NCI-H2171 (cell line): ENCODE data around the gene PCDHA2.
"Not testable (repeated sequence)": the region's sequence is repeated elsewhere in the genome, so short reads cannot be mapped to it uniquely, and the experiment has no call there.

Experiments
- DNase-seq: peaks from one replicate; lab custom pipeline; 2025; lab: John Stamatoyannopoulos, UW

PCDHA2 gene

DNA sequence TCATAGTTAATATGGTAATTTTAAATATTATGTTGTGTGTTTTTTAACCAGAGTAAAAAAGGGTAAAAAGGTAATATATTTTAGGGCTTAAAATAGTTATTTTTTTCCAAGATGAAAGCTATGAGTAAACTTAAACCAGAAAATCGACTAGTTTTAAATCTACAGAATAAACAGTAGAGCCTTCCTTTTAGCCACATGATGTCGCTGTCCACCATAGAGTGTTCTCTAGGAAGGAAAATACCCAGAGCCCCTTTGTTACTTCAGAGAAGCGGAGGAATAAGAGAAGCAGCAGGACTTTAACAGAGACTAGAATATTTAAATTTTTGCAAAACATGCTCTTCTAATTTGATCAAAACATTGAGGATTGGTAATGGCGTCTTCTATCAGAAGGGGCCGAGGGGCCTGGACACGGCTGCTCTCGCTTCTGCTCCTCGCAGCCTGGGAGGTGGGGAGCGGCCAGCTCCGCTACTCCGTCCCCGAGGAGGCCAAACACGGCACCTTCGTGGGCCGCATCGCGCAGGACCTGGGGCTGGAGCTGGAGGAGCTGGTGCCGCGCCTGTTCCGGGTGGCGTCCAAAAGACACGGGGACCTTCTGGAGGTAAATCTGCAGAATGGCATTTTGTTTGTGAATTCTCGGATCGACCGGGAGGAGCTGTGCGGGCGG, at the start of gene PCDHA2:
Gene PCDHA2 (plus strand): TSS at position 258 of the 664 bp plus-strand sequence.
- no peak for DNase-seq

- DNase-seq, result no peak
Observed at GRCh38 chr5:140753561-140753960, 41.1 kb upstream of the PCDHA2 start.

DNA sequence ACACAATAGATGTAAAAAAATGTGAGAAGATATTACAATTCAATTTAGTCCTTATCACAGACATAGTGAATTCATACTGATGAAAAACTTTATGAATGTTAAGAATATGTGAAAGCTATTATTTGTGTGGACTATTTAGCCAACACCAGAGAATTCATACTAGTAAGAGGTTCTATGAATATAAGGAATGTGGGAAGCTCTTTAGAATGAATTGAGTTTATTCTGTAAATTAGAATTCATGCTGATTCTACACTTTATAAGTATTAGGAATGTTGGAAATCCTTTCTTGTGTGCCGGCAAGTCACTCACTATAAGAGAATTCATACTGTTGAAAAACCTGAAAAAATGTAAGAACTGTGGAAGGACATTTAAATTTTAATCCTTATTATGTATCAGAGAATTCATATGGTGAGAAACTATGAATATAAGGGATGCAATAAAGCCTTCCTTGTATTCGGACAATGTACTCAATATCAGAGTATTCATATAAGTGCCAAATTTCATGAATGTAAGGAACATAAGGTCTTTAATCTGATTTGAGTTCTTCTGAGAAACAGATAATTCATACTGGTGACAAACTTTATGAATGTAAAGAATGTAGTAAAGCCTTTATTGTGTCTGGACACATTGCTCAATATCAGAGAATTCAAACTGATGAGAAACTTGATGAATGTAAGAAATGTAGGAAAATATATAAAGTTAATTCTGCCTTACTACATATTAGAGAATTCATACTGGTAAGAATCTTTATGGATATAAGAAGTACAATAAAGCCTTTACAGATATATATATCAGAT, 30.3 kb upstream of the PCDHA2 start:
- DNase-seq, result no peak

DNA sequence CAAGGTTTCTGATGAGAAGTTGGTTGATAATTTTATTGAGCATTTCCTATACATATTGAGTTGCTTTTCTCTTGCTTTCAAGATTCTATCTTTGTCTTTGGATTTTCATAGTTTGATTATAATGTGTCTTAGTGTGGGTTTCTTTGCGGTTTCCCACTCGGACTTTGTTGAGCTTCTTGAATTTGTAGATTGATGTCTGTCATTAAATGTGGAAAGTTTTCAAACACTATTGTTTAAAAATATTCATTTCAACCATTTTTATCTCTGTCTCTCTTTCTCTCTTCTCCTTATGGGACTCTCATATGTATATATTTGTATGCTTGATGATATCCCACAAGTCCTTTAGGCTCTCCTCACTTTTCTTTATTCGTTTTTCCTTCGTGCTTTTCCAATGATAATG, 27.2 kb upstream of the PCDHA2 start:
- no peak for DNase-seq

- DNase-seq, result no peak
Observed at GRCh38 chr5:140780512-140780911, 14.1 kb upstream of the PCDHA2 start.

DNA sequence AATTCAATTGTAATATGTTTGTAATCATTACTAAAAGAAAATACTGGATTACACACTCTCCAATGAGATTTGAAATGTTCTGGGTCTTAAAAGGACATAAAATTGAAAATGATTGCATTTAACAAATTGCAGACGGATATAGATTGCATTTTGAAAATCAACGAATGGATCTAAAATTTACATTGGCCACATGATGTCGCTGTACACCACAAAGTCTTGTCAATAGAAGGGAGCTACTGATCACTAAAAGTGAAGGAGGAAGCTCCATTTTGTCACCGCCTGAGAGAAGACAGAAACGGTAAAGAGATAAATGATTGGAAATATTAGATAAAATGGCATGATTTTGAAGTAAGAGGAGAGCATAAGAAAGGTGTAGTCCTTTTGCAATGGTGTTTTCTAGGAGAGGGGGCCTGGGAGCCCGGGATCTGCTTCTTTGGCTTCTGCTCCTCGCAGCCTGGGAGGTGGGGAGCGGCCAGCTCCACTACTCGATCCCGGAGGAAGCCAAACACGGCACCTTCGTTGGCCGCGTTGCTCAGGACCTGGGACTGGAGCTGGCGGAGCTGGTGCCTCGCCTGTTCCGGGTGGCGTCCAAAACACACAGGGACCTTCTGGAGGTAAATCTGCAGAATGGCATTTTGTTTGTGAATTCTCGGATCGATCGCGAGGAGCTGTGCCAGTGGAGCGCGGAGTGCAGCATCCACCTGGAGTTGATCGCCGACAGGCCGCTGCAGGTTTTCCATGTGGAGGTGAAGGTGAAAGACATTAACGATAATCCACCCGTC, 8.6 kb upstream of the PCDHA2 start, which contains the start of gene PCDHA1:
Gene PCDHA1 (plus strand): TSS at position 236 of the 782 bp plus-strand sequence.
- no peak for DNase-seq

GRCh38 chr5:140787422-140787821, 7.2 kb upstream of the PCDHA2 start:
- DNase-seq, result not testable (repeated sequence)

- DNase-seq, result not testable (repeated sequence)
Observed at GRCh38 chr5:140787849-140788504, 6.7 kb upstream of the PCDHA2 start.

- DNase-seq, result no peak
Observed at GRCh38 chr5:140791089-140791488, 3.6 kb upstream of the PCDHA2 start.

DNA sequence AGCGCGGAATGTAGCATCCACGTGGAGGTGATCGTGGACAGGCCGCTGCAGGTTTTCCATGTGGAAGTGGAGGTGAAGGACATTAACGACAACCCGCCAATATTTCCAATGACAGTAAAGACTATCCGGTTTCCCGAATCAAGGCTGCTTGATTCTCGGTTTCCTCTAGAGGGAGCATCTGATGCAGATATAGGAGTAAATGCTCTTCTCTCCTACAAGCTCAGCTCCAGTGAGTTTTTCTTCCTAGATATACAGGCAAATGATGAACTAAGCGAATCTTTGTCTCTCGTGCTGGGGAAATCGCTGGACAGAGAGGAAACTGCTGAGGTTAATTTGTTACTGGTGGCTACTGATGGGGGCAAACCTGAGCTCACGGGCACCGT, 598 bp downstream of the PCDHA2 start:
- DNase-seq, result no peak

DNA sequence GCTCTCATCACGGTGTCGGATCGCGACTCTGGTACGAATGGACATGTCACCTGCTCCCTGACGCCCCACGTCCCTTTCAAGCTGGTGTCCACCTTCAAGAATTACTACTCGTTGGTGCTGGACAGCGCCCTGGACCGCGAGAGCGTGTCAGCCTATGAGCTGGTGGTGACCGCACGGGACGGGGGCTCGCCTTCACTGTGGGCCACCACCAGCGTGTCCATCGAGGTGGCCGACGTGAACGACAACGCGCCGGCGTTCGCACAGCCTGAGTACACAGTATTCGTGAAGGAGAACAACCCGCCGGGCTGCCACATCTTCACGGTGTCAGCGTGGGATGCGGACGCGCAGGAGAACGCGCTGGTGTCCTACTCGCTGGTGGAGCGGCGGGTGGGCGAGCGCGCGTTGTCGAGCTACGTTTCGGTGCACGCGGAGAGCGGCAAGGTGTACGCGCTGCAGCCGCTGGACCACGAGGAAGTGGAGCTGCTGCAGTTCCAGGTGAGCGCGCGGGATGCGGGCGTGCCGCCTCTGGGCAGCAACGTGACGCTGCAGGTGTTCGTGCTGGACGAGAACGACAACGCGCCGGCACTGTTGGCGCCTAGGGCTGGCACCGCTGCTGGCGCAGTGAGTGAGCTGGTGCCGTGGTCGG, 1.5 kb downstream of the PCDHA2 start:
- DNase-seq, result not testable (repeated sequence)

- no peak for DNase-seq
Observed at GRCh38 chr5:140796718-140797095, 2.1 kb downstream of the PCDHA2 start.

- DNase-seq, result no peak
Observed at GRCh38 chr5:140800816-140801493, 6.3 kb downstream of the PCDHA2 start, which contains the start of gene PCDHA3. PCDHA3 (plus strand) TSS chr5:140801057.

DNA sequence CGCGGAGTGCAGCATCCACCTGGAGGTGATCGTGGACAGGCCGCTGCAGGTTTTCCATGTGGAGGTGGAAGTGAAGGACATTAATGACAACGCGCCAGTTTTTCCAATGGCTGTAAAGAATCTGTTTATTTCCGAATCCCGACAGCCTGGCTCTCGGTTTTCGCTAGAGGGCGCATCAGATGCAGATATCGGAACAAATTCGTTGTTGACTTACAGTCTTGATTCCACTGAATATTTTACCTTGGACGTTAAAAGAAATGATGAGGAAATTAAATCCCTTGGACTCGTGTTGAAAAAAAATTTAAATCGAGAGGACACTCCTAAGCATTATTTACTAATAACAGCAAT, 6.8 kb downstream of the PCDHA2 start:
- no peak for DNase-seq

DNA sequence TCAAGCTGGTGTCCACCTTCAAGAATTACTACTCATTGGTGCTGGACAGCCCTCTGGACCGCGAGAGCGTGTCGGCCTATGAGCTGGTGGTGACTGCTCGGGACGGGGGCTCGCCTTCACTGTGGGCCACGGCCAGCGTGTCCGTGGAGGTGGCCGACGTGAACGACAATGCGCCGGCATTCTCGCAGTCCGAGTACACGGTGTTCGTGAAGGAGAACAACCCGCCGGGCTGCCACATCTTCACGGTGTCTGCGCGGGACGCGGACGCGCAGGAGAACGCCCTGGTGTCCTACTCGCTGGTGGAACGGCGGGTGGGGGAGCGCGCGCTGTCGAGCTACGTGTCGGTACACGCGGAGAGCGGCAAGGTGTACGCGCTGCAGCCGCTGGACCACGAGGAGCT, 7.7 kb downstream of the PCDHA2 start:
- not testable (repeated sequence) for DNase-seq

GRCh38 chr5:140802781-140803271, 8.2 kb downstream of the PCDHA2 start:
- DNase-seq, result no peak

- no peak for DNase-seq
Observed at GRCh38 chr5:140806834-140807775, 12.5 kb downstream of the PCDHA2 start, which contains the start of gene PCDHA4. PCDHA4 (plus strand) TSS chr5:140807068.

- DNase-seq, result not testable (repeated sequence)
Observed at GRCh38 chr5:140808241-140808888, 13.7 kb downstream of the PCDHA2 start.

DNA sequence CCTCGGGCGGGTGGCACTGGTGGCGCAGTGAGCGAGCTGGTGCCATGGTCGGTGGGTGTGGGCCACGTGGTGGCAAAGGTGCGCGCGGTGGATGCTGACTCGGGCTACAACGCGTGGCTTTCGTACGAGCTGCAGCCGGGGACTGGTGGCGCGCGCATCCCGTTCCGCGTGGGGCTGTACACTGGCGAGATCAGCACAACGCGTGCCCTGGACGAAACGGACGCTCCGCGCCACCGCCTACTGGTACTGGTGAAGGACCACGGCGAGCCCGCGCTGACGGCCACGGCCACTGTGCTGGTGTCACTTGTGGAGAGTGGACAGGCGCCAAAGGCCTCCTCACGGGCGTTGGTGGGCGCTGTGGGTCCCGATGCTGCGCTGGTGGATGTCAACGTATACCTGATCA, 14.2 kb downstream of the PCDHA2 start:
- no peak for DNase-seq
